Erythroblast (primary cell): ENCODE results near the gene CANX.
"Not testable (repeated sequence)": the region's sequence is repeated elsewhere in the genome, so short reads cannot be mapped to it uniquely, and the experiment has no call there.

Experiments used
- DNase-seq, 2 experiments: peaks; one replicate each; lab custom pipeline; 2025; lab: John Stamatoyannopoulos, UW
- GATA1 ChIP-seq: IDR thresholded peaks from 2 replicates; pipeline ENCODE4 v1.6.1; 2011; ENCODE audit warnings: low read depth, mild to moderate bottlenecking, control low read depth, low read length, moderate library complexity
- POLR2A ChIP-seq: IDR thresholded peaks from 2 replicates; pipeline ENCODE4 v1.6.1; 2011; ENCODE audit warnings: mild to moderate bottlenecking, low read length

CANX gene

DNA sequence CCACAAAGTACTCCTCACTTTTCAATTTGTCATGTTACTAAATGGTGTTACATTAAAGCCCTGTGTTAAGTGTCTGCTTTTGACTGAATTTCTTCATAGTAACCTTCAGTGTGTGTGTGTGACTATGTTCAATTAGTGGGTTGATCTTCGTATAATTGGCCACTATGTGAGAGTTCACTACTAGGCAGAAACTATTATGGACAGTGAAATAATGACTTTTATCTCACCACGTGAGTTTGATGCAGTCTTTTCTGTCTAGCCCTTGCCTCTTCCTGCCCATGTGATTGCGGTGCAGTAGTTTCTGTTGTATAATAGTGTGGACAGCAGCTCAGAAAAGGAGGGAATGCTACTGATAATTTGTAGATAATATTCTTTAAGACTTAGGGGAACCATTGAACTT is 32.1 kb downstream of the CANX start:
- DNase-seq, result no peak
- TF ChIP-seq POLR2A, result no peak
- TF ChIP-seq GATA1, result no peak

- DNase-seq, result no peak
- TF ChIP-seq GATA1 (no peak), POLR2A (no peak)
Measured at GRCh38 chr5:179731791-179732411, 33.1 kb downstream of the CANX start.

GRCh38 chr5:179732412-179732917 is 33.7 kb downstream of the CANX start, which contains the start of gene MAML1:
MAML1 (plus strand) TSS chr5:179732822; CDS start chr5:179733113, 291 bp downstream.
- peak; percentile 100 for DNase-seq
- TF ChIP-seq POLR2A, result peak; percentile 81
- TF ChIP-seq GATA1, result no peak

DNA sequence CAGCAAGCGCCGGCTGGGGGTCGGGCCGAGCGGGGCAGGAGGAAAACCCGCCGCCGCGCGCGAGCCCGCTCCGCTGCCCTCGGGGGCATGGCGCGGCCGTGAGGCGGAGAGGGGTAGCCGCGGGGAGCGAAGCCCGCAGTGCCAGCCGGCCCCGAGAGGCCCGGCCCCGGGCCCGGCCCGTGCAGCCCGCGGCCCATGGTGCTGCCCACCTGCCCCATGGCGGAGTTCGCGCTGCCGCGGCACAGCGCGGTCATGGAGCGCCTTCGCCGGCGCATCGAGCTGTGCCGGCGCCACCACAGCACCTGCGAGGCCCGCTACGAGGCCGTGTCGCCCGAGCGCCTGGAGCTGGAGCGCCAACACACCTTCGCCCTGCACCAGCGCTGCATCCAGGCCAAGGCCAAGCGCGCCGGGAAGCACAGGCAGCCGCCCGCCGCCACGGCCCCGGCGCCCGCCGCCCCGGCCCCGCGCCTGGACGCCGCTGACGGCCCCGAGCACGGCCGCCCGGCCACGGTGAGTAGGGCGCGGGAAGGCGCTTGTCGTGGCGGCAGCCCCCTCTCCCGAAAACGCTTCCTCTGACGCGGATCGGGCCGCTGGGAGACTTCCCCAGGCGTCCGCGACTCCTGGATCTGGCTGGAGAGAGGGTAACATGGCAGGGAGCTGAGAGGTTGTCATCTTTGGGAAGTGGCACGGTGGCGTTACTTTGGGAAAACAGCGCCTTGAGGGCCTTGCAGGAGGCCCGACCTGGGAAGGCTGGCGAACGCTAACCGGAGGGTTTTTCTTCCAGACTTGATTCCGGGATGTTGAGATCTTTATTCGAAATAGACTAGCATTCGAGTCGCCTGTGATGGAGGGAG is 34.4 kb downstream of the CANX start:
- TF ChIP-seq POLR2A (peak; percentile 43), GATA1 (no peak)
- DNase-seq, result peak; percentile 74 to 83

- TF ChIP-seq GATA1 (no peak), POLR2A (no peak)
- no peak for DNase-seq
Measured at GRCh38 chr5:179733772-179734126, 35.0 kb downstream of the CANX start.

DNA sequence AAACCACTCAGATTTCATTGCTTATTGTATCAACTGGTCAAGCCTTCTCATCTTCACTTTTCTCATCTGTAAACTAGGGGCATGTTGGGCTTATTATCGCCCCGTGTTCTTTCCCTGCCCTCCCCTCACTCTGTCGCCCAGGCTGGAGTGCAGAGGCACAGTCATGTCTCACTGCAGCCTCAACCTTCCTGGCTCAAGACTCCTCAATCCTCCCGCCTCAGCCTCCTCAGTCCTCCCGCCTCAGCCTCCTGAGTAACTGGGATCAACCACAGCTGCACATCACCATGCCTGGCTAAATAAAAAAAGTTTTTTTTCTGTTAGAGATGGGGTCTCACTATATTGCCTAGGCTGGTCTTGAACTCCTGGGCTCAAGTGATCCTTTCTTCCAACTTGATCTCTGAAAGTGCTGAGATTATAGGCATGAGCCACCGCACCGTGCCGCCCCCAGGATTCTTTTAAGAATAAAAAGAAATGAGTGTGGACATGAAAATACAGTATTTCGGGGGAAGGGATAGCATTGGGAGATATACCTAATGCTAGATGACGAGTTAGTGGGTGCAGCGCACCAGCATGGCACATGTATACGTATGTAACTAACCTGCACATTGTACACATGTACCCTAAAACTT is 35.9 kb downstream of the CANX start:
- TF ChIP-seq POLR2A, result no peak
- no peak for TF ChIP-seq GATA1
- DNase-seq, result peak; percentile 23 to 37

DNA sequence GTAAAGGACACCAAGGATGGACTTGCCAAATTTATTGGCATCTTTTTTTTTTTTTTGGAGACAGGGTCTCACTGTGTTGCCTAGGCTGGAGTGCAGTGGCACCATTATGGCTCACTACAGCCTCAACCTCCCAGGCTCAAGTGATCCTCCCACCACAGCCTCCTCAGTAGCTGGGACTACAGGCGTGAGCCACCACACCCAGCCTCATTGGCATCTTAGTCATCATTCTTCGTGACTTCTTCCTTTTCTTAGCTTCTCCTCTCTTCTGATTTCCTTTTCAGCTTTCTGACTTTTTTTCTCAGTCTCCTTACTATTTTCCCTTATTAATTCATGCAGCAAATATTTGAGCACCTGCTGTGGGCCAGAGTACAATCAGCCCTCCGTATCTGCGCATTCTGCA is 40.0 kb downstream of the CANX start:
- no peak for DNase-seq
- TF ChIP-seq GATA1 (no peak), POLR2A (no peak)

DNA sequence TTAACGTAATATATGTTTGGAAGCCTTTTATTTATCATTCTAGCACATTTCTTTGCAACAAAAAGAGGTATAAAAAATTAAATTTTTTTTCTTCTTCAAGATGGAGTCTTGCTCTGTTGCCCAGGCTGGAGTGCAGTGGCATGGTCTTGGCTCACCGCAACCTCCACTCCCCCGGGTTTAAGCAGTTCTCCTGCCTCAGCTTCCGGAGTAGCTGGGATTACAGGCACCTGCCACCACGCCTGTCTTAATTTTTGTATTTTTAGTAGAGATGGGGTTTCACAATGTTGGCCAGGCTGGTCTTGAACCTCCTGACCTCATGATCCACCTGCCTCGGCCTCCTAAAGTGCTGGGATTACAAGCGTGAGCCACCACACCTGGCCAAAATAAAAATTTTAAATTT is 45.3 kb downstream of the CANX start:
- not testable (repeated sequence) for DNase-seq

GRCh38 chr5:179746872-179747271 is 48.1 kb downstream of the CANX start:
- TF ChIP-seq GATA1, result no peak
- no peak for TF ChIP-seq POLR2A
- no peak for DNase-seq

- no peak for TF ChIP-seq GATA1
- TF ChIP-seq POLR2A, result no peak
- DNase-seq, result no peak
Measured at GRCh38 chr5:179747811-179748210, 49.0 kb downstream of the CANX start.

DNA sequence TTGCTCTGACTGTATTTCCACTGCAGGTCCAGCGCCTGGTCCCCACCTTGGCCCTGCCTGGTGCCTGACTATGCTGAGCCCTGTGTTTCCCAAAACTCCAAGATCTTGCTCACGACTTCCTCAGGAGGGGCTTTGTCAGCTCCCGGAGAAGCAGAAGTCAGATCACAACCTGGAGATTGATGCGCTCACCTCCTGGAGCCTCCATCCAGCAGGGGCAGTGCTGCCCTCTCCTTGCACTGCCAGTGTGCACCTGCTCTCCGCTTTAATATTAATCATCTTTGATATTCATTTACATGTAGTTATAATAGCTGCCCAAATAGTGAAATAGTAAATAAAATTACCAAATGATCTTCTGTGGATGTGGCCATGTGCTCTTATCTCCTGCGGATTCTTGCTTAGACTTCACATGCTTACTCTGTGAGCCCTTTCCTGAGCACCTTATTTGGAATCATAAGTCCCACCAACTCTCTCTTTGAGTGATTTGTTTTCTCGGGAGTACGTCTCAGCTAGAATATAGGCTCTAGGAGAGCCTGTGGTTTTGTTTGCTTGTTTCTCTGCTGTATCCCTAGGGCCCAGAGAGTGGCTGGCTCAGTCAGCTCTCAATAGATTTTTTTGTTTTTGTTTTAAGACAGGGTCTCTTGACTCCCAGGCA is 51.2 kb downstream of the CANX start:
- DNase-seq, result no peak
- TF ChIP-seq POLR2A (no peak), GATA1 (no peak)

DNA sequence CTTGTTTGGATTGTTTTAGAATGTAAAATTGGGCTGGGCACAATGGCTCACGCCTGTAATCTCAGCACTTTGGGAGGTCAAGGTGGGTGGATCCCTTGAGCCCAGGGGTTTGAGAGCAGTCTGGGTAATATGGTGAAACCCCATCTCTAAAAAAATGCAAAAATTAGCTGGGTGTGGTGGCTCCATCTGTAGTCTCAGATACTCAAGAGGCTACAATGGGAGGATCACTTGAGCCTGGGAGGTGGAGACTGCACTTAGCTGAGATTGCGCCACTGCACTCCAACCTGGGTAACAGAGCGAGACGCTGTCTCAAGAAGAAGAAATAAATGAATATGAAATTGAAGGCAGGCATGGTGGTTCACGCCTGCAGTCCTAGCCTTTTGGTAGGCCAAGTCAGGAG is 55.2 kb downstream of the CANX start:
- no peak for DNase-seq
- TF ChIP-seq GATA1, result no peak
- TF ChIP-seq POLR2A, result no peak

GRCh38 chr5:179755022-179755421 is 56.3 kb downstream of the CANX start:
- TF ChIP-seq POLR2A (no peak), GATA1 (no peak)
- no peak for DNase-seq
